22Rv1 (cell line): ENCODE measurements around the gene DCHS1.

Source experiments
- CTCF ChIP-seq: fragments of 450-650 bp; IDR thresholded peaks from 2 replicates; pipeline ENCODE4 v1.5.1; 2017; ENCODE audit warnings: mild to moderate bottlenecking
- ZFX ChIP-seq: fragments of 450-650 bp; IDR thresholded peaks from 2 replicates; pipeline ENCODE4 v1.6.1; 2017; ENCODE audit warnings: antibody characterized with exemption, borderline replicate concordance

GRCh38 chr11:6588018-6588417 is 67.6 kb downstream of the DCHS1 start:
- no peak for TF ChIP-seq CTCF
- no peak for TF ChIP-seq ZFX
